Measurements from ENCODE around the gene CSF3R. TPM values are rescaled to one million over a fixed set of nuclear protein-coding genes. Genes with fewer than 3 reads are reported as not detected.

Gene CSF3R
- total and polyA plus RNA-seq, 9 of the 15 experiments (the other 6 are each of a cell fraction or from before 2014, with no cell fraction given): 0.21 to 0.86 (median 0.40) TPM; not detected in 1

DNA sequence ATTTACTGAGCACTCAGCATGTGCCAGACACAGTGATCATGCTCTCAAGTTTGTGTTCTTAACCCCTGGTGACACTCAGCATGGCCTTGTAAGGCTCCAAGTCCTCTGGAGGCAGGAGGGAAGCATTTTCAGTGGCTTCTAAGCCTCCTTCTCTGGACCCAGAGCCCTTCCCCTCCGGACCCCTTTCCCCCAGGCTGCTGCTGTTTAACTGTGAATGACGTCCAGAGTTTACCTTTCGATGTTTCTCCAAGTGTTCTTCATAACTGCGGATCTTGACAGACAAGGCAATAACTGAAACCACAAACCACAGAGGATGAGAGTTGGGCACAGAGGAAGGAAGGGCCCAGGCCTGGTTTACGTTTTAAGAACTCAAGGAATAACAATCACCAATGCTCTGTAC, 25.0 kb downstream of the CSF3R start:
- ChIA-PET CTCF (ENCODE audit: low intra/inter-chr PET ratio) (no interaction called here), POLR2A (interaction anchor here (0.7 to 1.5 kb wide), 3 partner anchors 10 to 14 kb away, joined by 3 to 4 read pairs (median 4); no protein-coding TSS in a partner anchor)
- no TSS peak for BruUV-seq (replicated peaks)
- no peaks in the 10 kb centered on the region for H3K27me3 ChIP-seq (ENCODE audit: control insufficient read depth in 2 of 2, insufficient read depth in 2 of 2, low read length in 2 of 2)
- H3K36me3 ChIP-seq (ENCODE audit: control insufficient read depth, insufficient read depth, low read length): peaks cover 84% of the 10 kb centered on the region
- intact Hi-C loops (cut with micrococcal nuclease) (no loop called here), in situ Hi-C loops (cut with MboI) (no loop called here)
- no peak overlapping the region for H3K4me3 ChIP-seq
- no peaks in the 10 kb centered on the region for H3K9me3 ChIP-seq (replicated peaks; ENCODE audit: control insufficient read depth, insufficient read depth, low read depth, low read length)
- no peak overlapping the region for H2AFZ ChIP-seq (ENCODE audit: low read depth, low read length)
- DNase-seq (ENCODE audit: extremely low read depth in 1 of 4, low spot score in 3 of 4) (no peak), FAIRE-seq (no peak), ATAC-seq (no peak)
- TF ChIP-seq, protein P1, sequence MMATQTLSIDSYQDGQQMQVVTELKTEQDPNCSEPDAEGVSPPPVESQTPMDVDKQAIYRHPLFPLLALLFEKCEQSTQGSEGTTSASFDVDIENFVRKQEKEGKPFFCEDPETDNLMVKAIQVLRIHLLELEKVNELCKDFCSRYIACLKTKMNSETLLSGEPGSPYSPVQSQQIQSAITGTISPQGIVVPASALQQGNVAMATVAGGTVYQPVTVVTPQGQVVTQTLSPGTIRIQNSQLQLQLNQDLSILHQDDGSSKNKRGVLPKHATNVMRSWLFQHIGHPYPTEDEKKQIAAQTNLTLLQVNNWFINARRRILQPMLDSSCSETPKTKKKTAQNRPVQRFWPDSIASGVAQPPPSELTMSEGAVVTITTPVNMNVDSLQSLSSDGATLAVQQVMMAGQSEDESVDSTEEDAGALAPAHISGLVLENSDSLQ (IDR thresholded peaks at IDR 0.05): peak; percentile 38; the same call in 1 of the 2 replicates
- TF ChIP-seq ASH1L (IDR thresholded peaks at IDR 0.05; ENCODE audit: borderline replicate concordance, low read depth, partially characterized antibody): no peak
- TF ChIP-seq, protein P2, sequence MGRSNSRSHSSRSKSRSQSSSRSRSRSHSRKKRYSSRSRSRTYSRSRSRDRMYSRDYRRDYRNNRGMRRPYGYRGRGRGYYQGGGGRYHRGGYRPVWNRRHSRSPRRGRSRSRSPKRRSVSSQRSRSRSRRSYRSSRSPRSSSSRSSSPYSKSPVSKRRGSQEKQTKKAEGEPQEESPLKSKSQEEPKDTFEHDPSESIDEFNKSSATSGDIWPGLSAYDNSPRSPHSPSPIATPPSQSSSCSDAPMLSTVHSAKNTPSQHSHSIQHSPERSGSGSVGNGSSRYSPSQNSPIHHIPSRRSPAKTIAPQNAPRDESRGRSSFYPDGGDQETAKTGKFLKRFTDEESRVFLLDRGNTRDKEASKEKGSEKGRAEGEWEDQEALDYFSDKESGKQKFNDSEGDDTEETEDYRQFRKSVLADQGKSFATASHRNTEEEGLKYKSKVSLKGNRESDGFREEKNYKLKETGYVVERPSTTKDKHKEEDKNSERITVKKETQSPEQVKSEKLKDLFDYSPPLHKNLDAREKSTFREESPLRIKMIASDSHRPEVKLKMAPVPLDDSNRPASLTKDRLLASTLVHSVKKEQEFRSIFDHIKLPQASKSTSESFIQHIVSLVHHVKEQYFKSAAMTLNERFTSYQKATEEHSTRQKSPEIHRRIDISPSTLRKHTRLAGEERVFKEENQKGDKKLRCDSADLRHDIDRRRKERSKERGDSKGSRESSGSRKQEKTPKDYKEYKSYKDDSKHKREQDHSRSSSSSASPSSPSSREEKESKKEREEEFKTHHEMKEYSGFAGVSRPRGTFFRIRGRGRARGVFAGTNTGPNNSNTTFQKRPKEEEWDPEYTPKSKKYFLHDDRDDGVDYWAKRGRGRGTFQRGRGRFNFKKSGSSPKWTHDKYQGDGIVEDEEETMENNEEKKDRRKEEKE (IDR thresholded peaks at IDR 0.05; ENCODE audit: borderline replicate concordance in 1 of 2, control insufficient read depth in 1 of 2, low read depth in 2 of 2, low read length in 1 of 2): no peak
- TF ChIP-seq, protein P3, sequence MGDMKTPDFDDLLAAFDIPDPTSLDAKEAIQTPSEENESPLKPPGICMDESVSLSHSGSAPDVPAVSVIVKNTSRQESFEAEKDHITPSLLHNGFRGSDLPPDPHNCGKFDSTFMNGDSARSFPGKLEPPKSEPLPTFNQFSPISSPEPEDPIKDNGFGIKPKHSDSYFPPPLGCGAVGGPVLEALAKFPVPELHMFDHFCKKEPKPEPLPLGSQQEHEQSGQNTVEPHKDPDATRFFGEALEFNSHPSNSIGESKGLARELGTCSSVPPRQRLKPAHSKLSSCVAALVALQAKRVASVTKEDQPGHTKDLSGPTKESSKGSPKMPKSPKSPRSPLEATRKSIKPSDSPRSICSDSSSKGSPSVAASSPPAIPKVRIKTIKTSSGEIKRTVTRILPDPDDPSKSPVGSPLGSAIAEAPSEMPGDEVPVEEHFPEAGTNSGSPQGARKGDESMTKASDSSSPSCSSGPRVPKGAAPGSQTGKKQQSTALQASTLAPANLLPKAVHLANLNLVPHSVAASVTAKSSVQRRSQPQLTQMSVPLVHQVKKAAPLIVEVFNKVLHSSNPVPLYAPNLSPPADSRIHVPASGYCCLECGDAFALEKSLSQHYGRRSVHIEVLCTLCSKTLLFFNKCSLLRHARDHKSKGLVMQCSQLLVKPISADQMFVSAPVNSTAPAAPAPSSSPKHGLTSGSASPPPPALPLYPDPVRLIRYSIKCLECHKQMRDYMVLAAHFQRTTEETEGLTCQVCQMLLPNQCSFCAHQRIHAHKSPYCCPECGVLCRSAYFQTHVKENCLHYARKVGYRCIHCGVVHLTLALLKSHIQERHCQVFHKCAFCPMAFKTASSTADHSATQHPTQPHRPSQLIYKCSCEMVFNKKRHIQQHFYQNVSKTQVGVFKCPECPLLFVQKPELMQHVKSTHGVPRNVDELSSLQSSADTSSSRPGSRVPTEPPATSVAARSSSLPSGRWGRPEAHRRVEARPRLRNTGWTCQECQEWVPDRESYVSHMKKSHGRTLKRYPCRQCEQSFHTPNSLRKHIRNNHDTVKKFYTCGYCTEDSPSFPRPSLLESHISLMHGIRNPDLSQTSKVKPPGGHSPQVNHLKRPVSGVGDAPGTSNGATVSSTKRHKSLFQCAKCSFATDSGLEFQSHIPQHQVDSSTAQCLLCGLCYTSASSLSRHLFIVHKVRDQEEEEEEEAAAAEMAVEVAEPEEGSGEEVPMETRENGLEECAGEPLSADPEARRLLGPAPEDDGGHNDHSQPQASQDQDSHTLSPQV (IDR thresholded peaks at IDR 0.05): no peak
- peak; percentile 20 for TF ChIP-seq MEIS2 (IDR thresholded peaks at IDR 0.05; ENCODE audit: partially characterized antibody)
- no peak for TF ChIP-seq KLF10 (CRISPR knock-in tag; IDR thresholded peaks at IDR 0.05)
- no peak overlapping the region for H3K27ac ChIP-seq (ENCODE audit: extremely low read depth, low read depth, low read length)
- no peak overlapping the region for H3K4me2 ChIP-seq (ENCODE audit: insufficient read depth, low read length)
- H3K4me1 ChIP-seq (replicated peaks in 1 of 2; ENCODE audit: control insufficient read depth in 2 of 2, insufficient read depth in 2 of 2, low read length in 2 of 2): peaks cover 10 to 17% of the 10 kb centered on the region in 2 experiments; a peak in 4 of 5 replicates
- WGBS (ENCODE audit: insufficient coverage, low coverage, missing lambda C conversion rate): 55% methylated on average over 5 of the region's 5 CpGs
- no peaks in the 10 kb centered on the region for H4K20me1 ChIP-seq (replicated peaks; ENCODE audit: control insufficient read depth, insufficient read depth, low read length)
- peaks cover 8% of the 10 kb centered on the region; the same call in 1 of the 3 replicates for H3K79me2 ChIP-seq (ENCODE audit: control insufficient read depth, insufficient read depth, low read length)
- H3K9me1 ChIP-seq (ENCODE audit: control insufficient read depth, insufficient read depth, low read length): peaks cover 2% of the 10 kb centered on the region
- H3K9ac ChIP-seq (ENCODE audit: insufficient read depth in 1 of 2, low read depth in 2 of 2, low read length in 2 of 2): no peak overlapping the region

Data from K562 (cell line).